ENCODE measurements around the gene ABTB1.

The ABTB1 gene

DNA sequence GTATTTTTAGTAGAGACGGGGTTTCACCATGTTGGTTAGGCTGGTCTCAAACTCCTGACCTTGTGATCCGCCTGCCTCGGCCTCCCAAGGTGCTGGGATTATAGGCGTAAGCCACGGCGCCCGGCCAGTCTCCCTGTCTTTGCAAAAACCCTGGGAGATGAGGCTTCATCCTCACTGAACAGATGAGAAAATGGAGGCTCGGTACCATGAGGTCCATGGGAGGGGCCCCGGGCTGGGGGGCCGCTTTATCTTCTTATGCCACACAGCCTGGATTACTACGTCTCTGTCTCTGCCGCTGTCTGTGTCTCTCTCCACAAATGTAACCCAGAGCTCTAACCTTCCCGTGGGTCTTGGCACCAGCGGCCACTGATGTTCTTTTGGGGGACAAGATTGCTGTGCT is 39.1 kb downstream of the ABTB1 start:
- no peak overlapping the region for H3K4me3 ChIP-seq (ENCODE audit: control insufficient read depth, low read depth, low read length)
- TF ChIP-seq, protein P1, sequence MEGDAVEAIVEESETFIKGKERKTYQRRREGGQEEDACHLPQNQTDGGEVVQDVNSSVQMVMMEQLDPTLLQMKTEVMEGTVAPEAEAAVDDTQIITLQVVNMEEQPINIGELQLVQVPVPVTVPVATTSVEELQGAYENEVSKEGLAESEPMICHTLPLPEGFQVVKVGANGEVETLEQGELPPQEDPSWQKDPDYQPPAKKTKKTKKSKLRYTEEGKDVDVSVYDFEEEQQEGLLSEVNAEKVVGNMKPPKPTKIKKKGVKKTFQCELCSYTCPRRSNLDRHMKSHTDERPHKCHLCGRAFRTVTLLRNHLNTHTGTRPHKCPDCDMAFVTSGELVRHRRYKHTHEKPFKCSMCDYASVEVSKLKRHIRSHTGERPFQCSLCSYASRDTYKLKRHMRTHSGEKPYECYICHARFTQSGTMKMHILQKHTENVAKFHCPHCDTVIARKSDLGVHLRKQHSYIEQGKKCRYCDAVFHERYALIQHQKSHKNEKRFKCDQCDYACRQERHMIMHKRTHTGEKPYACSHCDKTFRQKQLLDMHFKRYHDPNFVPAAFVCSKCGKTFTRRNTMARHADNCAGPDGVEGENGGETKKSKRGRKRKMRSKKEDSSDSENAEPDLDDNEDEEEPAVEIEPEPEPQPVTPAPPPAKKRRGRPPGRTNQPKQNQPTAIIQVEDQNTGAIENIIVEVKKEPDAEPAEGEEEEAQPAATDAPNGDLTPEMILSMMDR (conservative IDR thresholded peaks at IDR 0.05; ENCODE audit: control insufficient read depth, insufficient read depth, low read depth, low read length): no peak
- no peak for DNase-seq (ENCODE audit: low read depth)

DNA sequence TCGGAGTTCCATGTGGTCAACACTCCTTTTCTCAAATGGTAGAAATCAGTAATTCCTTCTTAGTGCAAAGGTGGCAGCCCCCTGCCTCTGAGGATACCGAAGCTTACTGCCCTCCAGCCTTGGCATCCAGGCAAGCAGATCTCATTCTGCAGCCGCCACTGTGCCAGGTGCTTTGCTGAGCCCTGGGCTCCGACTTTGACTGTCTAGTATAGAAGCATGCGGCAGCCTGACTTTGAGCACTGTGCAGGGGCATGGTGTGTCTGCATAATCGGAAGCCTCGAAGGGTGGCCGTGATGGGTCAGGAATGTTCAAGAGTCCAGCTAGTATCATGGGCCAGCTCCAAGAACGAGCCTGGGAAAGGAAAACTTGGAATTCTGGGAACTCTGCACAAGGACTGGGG is 39.7 kb downstream of the ABTB1 start:
- TF ChIP-seq, protein P1 (conservative IDR thresholded peaks at IDR 0.05; ENCODE audit: control insufficient read depth, insufficient read depth, low read depth, low read length): no peak

DNA sequence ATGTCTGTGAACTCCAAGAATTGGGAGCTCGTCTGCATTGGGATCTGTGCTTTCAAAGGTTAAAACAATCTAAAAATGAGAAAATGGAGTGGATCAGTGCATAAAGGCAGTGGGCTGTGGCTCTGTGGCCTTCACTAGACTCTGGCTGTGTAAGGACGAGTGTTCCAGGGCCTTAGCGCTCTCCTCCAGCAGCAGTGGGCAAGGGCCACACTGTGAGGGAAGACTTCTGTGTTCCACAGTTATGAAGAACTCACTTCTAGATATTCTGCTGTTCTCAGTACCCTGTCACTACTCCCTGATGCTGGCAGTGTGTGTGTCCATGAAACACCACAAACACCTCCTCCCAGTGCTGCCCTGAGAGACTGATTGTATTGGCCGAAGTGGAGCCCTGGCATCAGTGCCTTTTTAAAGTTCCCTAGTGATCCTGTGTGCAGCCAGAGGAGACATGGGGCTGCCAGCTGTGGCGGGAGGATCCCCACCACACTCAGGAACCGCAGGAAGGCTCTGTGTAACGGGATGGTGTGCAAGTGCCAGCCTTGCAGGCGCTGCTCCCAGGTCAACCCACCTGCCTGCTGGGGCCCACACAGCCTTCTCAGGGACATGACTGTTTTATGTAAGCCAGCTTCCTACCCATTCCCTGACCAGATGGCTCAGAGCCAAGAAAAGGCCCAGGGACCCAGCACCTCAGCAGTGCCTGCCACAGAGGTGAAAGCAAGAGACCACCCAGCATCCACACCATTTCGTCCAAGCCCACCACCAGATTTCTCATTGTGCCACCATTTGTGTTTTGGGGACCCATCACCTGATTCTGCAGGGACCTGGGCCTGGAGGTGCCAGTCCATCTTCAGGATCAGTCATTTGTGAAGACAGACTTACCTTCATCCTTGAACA is 40.4 kb downstream of the ABTB1 start:
- DNase-seq (ENCODE audit: low read depth): no peak

More for the DNA sequence above, 39.7 kb downstream of the ABTB1 start:
- H3K4me3 ChIP-seq (ENCODE audit: control insufficient read depth, low read depth, low read length): no peak overlapping the region
- DNase-seq (ENCODE audit: low read depth): no peak

DNA sequence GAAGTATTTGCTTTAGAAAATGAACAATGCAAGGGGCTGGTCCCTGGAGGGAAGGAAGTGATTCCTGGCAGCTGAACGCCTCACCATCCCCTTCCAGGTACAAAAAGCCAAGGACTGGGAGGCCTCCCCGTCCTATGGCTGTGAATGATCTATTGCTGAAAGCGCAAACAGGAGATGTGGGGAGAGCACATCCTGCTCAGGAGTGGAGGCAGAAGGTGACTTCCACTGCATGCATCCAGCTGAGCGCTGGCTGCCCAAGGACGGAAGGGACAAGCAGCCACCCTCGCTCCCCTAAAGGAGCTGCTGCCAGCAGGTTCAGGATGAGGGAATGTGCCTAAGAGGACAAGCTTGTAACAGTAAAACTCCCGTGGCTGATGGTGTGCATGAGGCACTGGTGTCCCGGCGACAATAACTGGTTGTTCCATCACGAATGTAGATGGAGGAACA is 41.4 kb downstream of the ABTB1 start:
- DNase-seq (ENCODE audit: low read depth): no peak
- TF ChIP-seq, protein P1 (conservative IDR thresholded peaks at IDR 0.05; ENCODE audit: control insufficient read depth, insufficient read depth, low read depth, low read length): no peak
- H3K4me3 ChIP-seq (ENCODE audit: control insufficient read depth, low read depth, low read length): no peak overlapping the region

More for the DNA sequence above, 40.4 kb downstream of the ABTB1 start:
- no peak overlapping the region for H3K4me3 ChIP-seq (ENCODE audit: control insufficient read depth, low read depth, low read length)
- TF ChIP-seq, protein P1 (conservative IDR thresholded peaks at IDR 0.05; ENCODE audit: control insufficient read depth, insufficient read depth, low read depth, low read length): no peak

DNA sequence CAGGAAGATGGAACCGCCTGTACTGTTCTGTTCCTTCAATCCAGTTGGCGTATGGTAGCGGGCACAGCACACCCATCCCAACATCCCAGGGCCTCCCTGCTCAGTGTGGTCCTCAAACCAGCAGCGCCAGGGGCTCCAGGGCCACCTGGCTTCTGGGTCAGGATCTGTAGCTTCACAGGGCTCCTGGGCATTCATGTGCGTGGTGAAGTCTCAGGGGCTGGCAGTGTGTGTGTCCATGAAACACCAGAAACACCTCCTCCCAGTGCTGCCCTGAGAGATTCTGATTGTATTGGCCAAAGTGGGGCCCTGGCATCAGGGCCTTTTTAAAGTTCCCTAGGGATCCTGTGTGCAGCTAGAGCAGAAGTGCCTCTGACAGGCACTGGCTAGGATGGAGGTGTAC is 42.1 kb downstream of the ABTB1 start:
- H3K4me3 ChIP-seq (ENCODE audit: control insufficient read depth, low read depth, low read length): no peak overlapping the region
- no peak for DNase-seq (ENCODE audit: low read depth)
- TF ChIP-seq, protein P1 (conservative IDR thresholded peaks at IDR 0.05; ENCODE audit: control insufficient read depth, insufficient read depth, low read depth, low read length): no peak

DNA sequence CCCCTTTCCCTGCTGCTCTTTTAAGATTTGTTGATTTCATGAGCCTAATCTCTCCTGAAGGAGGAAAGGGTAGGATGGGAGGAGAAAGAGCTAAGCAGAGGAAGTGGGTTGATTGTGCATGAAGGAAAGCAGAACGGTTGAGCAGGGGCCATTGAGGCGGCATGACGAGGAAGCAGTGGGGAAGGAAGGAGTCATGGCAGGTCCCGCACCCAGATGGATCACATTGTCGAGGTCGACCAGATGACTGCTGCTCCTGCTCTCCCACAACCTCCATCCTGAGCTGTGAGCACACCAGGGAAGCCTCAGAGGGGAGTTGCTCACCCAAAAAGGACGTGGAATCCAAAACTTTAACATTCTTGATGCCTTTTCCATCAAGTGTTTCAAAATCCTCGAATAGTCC is 42.8 kb downstream of the ABTB1 start:
- TF ChIP-seq, protein P1 (conservative IDR thresholded peaks at IDR 0.05; ENCODE audit: control insufficient read depth, insufficient read depth, low read depth, low read length): no peak
- DNase-seq (ENCODE audit: low read depth): no peak

More for the DNA sequence above, 42.8 kb downstream of the ABTB1 start:
- no peak overlapping the region for H3K4me3 ChIP-seq (ENCODE audit: control insufficient read depth, low read depth, low read length)
